H1 (cell line): ENCODE data around the gene PTPRG. TPM values are rescaled to one million over a fixed set of nuclear protein-coding genes. Genes with fewer than 3 reads are reported as not detected.

Source experiments
- CTCF ChIA-PET: fragments of 300-600 bp; sonication (Branson Sonifier 250); formaldehyde crosslinking; loops from one replicate; lab custom pipeline; 2021; ENCODE audit not compliant: partially characterized antibody; lab: Charles Lee
- POLR2A ChIA-PET: fragments of 300-600 bp; sonication (Branson Sonifier 250); formaldehyde crosslinking; loops from one replicate; lab custom pipeline; 2021; ENCODE audit warnings: inconsistent platforms; ENCODE audit not compliant: partially characterized antibody; lab: Charles Lee
- DNase-seq, 2 experiments: peaks; one replicate each; pipeline versions ENCODE4 v3.0.0 to v3.0.0-alpha.2; 2010 to 2022; ENCODE audit warnings: low spot score in 2 of 2, low read depth in 1 of 2, mixed read lengths in 1 of 2
- FAIRE-seq: peaks from 2 replicates; lab custom pipeline; 2011; peaks lifted over from hg19 to GRCh38; lab: Jason Lieb, UNC
- H2AFZ ChIP-seq: 2 replicates; pipeline ENCODE4 v1.8.1; 2012; ENCODE audit warnings: low read length, inconsistent platforms
- H2AK5ac ChIP-seq: 2 replicates; pipeline ENCODE4 v1.6.1; 2013; ENCODE audit warnings: low read depth, low read length
- H2BK120ac ChIP-seq: replicated peaks from 2 replicates; pipeline ENCODE3; 2013; ENCODE audit warnings: low read depth, low read length, inconsistent platforms
- H2BK12ac ChIP-seq: 2 replicates; pipeline ENCODE4 v1.6.1; 2013; ENCODE audit warnings: low read depth, low read length
- H2BK15ac ChIP-seq: 2 replicates; pipeline ENCODE4 v1.6.1; 2013; ENCODE audit warnings: low read length
- H2BK20ac ChIP-seq: 2 replicates; pipeline ENCODE4 v1.6.1; 2013; ENCODE audit warnings: low read length
- H2BK5ac ChIP-seq: 2 replicates; pipeline ENCODE4 v1.6.1; 2013; ENCODE audit warnings: low read depth, low read length
- H3K14ac ChIP-seq: 2 replicates; pipeline ENCODE4 v1.6.1; 2013; ENCODE audit warnings: inconsistent platforms; ENCODE audit not compliant: insufficient read length
- H3K18ac ChIP-seq: 2 replicates; pipeline ENCODE4 v1.6.1; 2013; ENCODE audit warnings: low read length; ENCODE audit errors: extremely low read depth
- H3K23ac ChIP-seq: 2 replicates; pipeline ENCODE4 v1.6.1; 2013; ENCODE audit warnings: inconsistent platforms; ENCODE audit not compliant: insufficient read length
- H3K23me2 ChIP-seq: 2 replicates; pipeline ENCODE4 v1.6.1; 2013; ENCODE audit warnings: low read depth, low read length
- H3K27ac ChIP-seq: 2 replicates; pipeline ENCODE4 v1.6.1; 2011; ENCODE audit warnings: low read depth, low read length, inconsistent platforms
- H3K27me3 ChIP-seq, 4 experiments: replicated peaks in 1 of 4; 1 replicate in 1 of 4; 2 replicates in 3 of 4; pipeline versions ENCODE4 v1.6.1 to v1.8.1; 2011 to 2013; ENCODE audit warnings: low read length in 3 of 4, mild to moderate bottlenecking in 3 of 4, inconsistent platforms in 2 of 4, mixed read lengths in 2 of 4, moderate library complexity in 1 of 4; ENCODE audit not compliant: control insufficient read depth in 3 of 4, insufficient read depth in 3 of 4; ENCODE audit errors: extremely low read depth in 1 of 4
- H3K36me3 ChIP-seq, 4 experiments: 2 replicates each; pipeline versions ENCODE4 v1.6.1 to v1.8.1; 2011 to 2013; ENCODE audit warnings: mild to moderate bottlenecking in 4 of 4, low read length in 3 of 4, moderate library complexity in 2 of 4, control low read depth in 1 of 4, inconsistent platforms in 1 of 4; ENCODE audit not compliant: insufficient read depth in 4 of 4, control insufficient read depth in 2 of 4
- H3K4ac ChIP-seq: replicated peaks from 2 replicates; pipeline ENCODE3; 2013; ENCODE audit warnings: low read length, low read depth, mixed read lengths, inconsistent platforms; ENCODE audit not compliant: insufficient read length
- H3K4me1 ChIP-seq, 4 experiments: replicated peaks in 1 of 4; 1 replicate in 1 of 4; 2 replicates in 3 of 4; pipeline versions ENCODE4 v1.6.1 to v1.8.1; 2011 to 2013; ENCODE audit warnings: low read length in 3 of 4, inconsistent platforms in 2 of 4, mixed read lengths in 1 of 4; ENCODE audit not compliant: insufficient read depth in 4 of 4, control insufficient read depth in 3 of 4
- H3K4me2 ChIP-seq, 2 experiments: 2 replicates each; pipeline versions ENCODE4 v1.6.1 to v1.8.1; 2011 to 2013; ENCODE audit warnings: low read depth in 2 of 2, low read length in 2 of 2, control low read depth in 1 of 2, inconsistent platforms in 1 of 2, mild to moderate bottlenecking in 1 of 2; ENCODE audit not compliant: insufficient read depth in 1 of 2
- H3K4me3 ChIP-seq, 4 experiments: fragments of 200-600, 300-600 bp in 1 of 4; sonication (generic), shearing (Covaris generic), sonication (Bioruptor Twin) in 1 of 4; 2 replicates each; pipeline versions ENCODE4 v1.5.1 to v1.8.1; 2011 to 2016; ENCODE audit warnings: low read length in 4 of 4, low read depth in 3 of 4, control low read depth in 2 of 4, inconsistent platforms in 2 of 4, mild to moderate bottlenecking in 2 of 4, mixed read lengths in 1 of 4, moderate library complexity in 1 of 4; ENCODE audit not compliant: insufficient read depth in 2 of 4; ENCODE audit errors: extremely low read depth in 1 of 4
- H3K56ac ChIP-seq: replicated peaks from 2 replicates; pipeline ENCODE3; 2013; ENCODE audit warnings: low read depth, mild to moderate bottlenecking, mixed read lengths, low read length, inconsistent platforms; ENCODE audit not compliant: insufficient read length
- H3K79me1 ChIP-seq: 2 replicates; pipeline ENCODE4 v1.6.1; 2013; ENCODE audit warnings: low read depth, low read length, control low read depth
- H3K79me2 ChIP-seq, 2 experiments: 2 replicates each; pipeline versions ENCODE4 v1.6.1 to v1.8.1; 2012 to 2013; ENCODE audit warnings: low read length in 2 of 2, mild to moderate bottlenecking in 2 of 2, inconsistent platforms in 1 of 2; ENCODE audit not compliant: insufficient read depth in 2 of 2, control insufficient read depth in 1 of 2
- H3K9ac ChIP-seq, 4 experiments: replicated peaks in 1 of 4; 1 replicate in 1 of 4; 2 replicates in 3 of 4; pipeline versions ENCODE4 v1.6.1 to v1.8.1; 2011 to 2013; ENCODE audit warnings: low read depth in 3 of 4, low read length in 3 of 4, control low read depth in 2 of 4, mild to moderate bottlenecking in 2 of 4, moderate library complexity in 2 of 4, inconsistent platforms in 1 of 4; ENCODE audit errors: extremely low read depth in 1 of 4
- H3K9me3 ChIP-seq, 2 experiments: 2 replicates each; pipeline versions ENCODE4 v1.6.1 to v1.8.1; 2012 to 2013; ENCODE audit warnings: mild to moderate bottlenecking in 2 of 2, moderate library complexity in 2 of 2, control low read depth in 1 of 2, inconsistent platforms in 1 of 2, low read depth in 1 of 2, low read length in 1 of 2, mixed read lengths in 1 of 2; ENCODE audit not compliant: insufficient read depth in 2 of 2
- H4K20me1 ChIP-seq, 2 experiments: replicated peaks in 1 of 2; 2 replicates each; pipeline versions ENCODE3 to v1.8.1; 2011 to 2013; ENCODE audit warnings: inconsistent platforms in 2 of 2, low read length in 2 of 2, mild to moderate bottlenecking in 1 of 2; ENCODE audit not compliant: insufficient read depth in 2 of 2, control insufficient read depth in 1 of 2
- H4K5ac ChIP-seq: 2 replicates; pipeline ENCODE4 v1.6.1; 2013; ENCODE audit warnings: low read length, low read depth, mixed read lengths, inconsistent platforms; ENCODE audit not compliant: insufficient read length
- H4K8ac ChIP-seq: 2 replicates; pipeline ENCODE4 v1.8.0; 2013; ENCODE audit warnings: mild to moderate bottlenecking, moderate library complexity, low read length, inconsistent platforms; ENCODE audit not compliant: insufficient read depth; ENCODE audit errors: extremely low read depth
- H4K91ac ChIP-seq: replicated peaks from 2 replicates; pipeline ENCODE3; 2013; ENCODE audit warnings: low read length, mixed read lengths, inconsistent platforms; ENCODE audit not compliant: insufficient read length
- GABPA ChIP-seq: IDR thresholded peaks from 2 replicates; pipeline ENCODE4 v1.6.1; 2011; ENCODE audit warnings: mild to moderate bottlenecking, low read length, moderate library complexity, borderline replicate concordance; ENCODE audit not compliant: insufficient read depth
- NRF1 ChIP-seq: IDR thresholded peaks from 2 replicates; pipeline ENCODE4 v1.6.1; 2011; ENCODE audit warnings: mild to moderate bottlenecking, low read depth, low read length, improper control_type of control experiment
- TAF7 ChIP-seq: optimal IDR thresholded peaks from 2 replicates; pipeline ENCODE3; 2011; ENCODE audit warnings: low read depth, mild to moderate bottlenecking, inconsistent platforms, low read length, moderate library complexity, borderline replicate concordance
- WGBS, 2 experiments: shearing (Covaris generic) in 1 of 2; methylation state at CpG; one replicate each; pipeline versions ENCODE4 v1.1.6 to v1.1.7; 2013 to 2015; ENCODE audit warnings: low lambda C conversion rate in 2 of 2, mixed read lengths in 2 of 2, inconsistent platforms in 1 of 2, low coverage in 1 of 2, missing lambda C conversion rate in 1 of 2; ENCODE audit not compliant: insufficient replicate concordance in 2 of 2, insufficient coverage in 1 of 2, insufficient read length in 1 of 2; ENCODE audit errors: extremely low coverage in 1 of 2, missing lambda C conversion rate in 1 of 2; 5-methylcytosine and 5-hydroxymethylcytosine counted together
- polyA plus RNA-seq, 7 experiments: library from polyadenylated mRNA; depleted of rRNA in 3 of 7; stranded (reverse) in 5 of 7; unstranded in 2 of 7; fragments of >200 nt in 5 of 7; fragments of 200-250 nt in 2 of 7; gene quantifications; 1 replicate in 5 of 7; 2 replicates in 1 of 7; 4 replicates in 1 of 7; pipeline versions ENCODE4 v1.2.1 to v1.2.3, GENCODE V29; 2011 to 2013; ENCODE audit warnings: missing spikeins in 2 of 7, mixed read lengths in 2 of 7
- total RNA-seq: library from RNA; stranded (reverse); fragmentation: NEBNext Ultra II Directional; extraction: Animal tissue kit (Norgen Biotek cat#: 25700); gene quantifications from 2 replicates; pipeline ENCODE4 v1.2.1, GENCODE V29; 2021

Gene PTPRG
- total and polyA plus RNA-seq, 2 of the 8 experiments (the other 6 are each of a cell fraction or from before 2014, with no cell fraction given), result 23.3 to 96.2 TPM

DNA sequence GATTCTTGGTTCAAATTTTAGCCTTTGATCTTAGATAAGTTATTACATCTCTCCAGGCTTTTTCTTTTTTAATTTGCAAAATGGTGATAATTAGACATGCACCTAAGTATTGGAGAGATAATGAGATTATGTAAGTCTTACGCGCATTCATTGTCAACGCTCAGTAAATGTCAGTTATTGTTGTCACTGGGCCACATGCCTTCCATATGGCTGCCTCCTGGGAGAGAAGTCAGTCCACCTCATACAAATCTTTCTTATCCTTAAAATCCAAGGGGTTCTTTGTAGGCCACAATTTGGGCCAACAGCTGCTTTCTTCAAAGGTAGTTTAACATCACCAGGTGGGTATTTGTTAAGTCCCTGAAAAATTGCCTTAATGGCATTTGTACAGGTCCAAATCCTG is 25.5 kb upstream of the PTPRG start:
- no peaks in the 10 kb centered on the region for H3K9me3 ChIP-seq
- no peak overlapping the region for H4K91ac ChIP-seq
- H3K9ac ChIP-seq, result no peak overlapping the region
- H3K14ac ChIP-seq, result no peak overlapping the region
- no peak overlapping the region for H3K23ac ChIP-seq
- H3K18ac ChIP-seq, result no peak overlapping the region
- no peak overlapping the region for H2AFZ ChIP-seq
- no peak overlapping the region for H2BK12ac ChIP-seq
- H4K20me1 ChIP-seq, result no peaks in the 10 kb centered on the region
- DNase-seq (no peak), FAIRE-seq (no peak)
- CTCF ChIA-PET, result interaction anchor here (0.6 kb wide), 1 partner anchor 22 kb away, joined by 3 read pairs; no protein-coding TSS in a partner anchor
- no peak overlapping the region for H3K4ac ChIP-seq
- 99% methylated on average over 3 of the region's 3 CpGs; no CpG with 5 or more reads in 1 of the 2 experiments for WGBS, 2 experiments
- no peak overlapping the region for H4K5ac ChIP-seq
- no peak overlapping the region for H2BK20ac ChIP-seq
- no peaks in the 10 kb centered on the region for H3K79me1 ChIP-seq
- no peaks in the 10 kb centered on the region for H3K23me2 ChIP-seq
- H3K36me3 ChIP-seq, result no peaks in the 10 kb centered on the region
- POLR2A ChIA-PET, result interaction anchor here (3.0 kb wide), 1 partner anchor 25 kb away, joined by 22 read pairs; the partner anchor contains the start of gene PTPRG
- H3K27me3 ChIP-seq, result no peaks in the 10 kb centered on the region; a peak in 1 of 7 replicates
- H2BK5ac ChIP-seq, result no peak overlapping the region
- peak overlapping the region; percentile 45 for H2BK120ac ChIP-seq
- H3K27ac ChIP-seq, result no peak overlapping the region
- no peak overlapping the region for H3K4me2 ChIP-seq
- no peak overlapping the region for H2BK15ac ChIP-seq
- no peak overlapping the region for H2AK5ac ChIP-seq
- H3K4me3 ChIP-seq, result no peak overlapping the region
- no peak overlapping the region for H3K56ac ChIP-seq
- H3K4me1 ChIP-seq, result peaks cover 2 to 7% (median 3%) of the 10 kb centered on the region in 4 experiments; a peak in 6 of 7 replicates
- no peaks in the 10 kb centered on the region for H3K79me2 ChIP-seq
- H4K8ac ChIP-seq, result no peak overlapping the region
- TF ChIP-seq NRF1 (no peak), TAF7 (no peak), GABPA (no peak)
- TF ChIP-seq, all 59 proteins: peak for 0
